HCEC 1CT (cell line): ENCODE results near the gene LHFPL6.
"Not testable (repeated sequence)": the region's sequence is repeated elsewhere in the genome, so short reads cannot be mapped to it uniquely, and the experiment has no call there.

ENCODE experiments used
- DNase-seq: peaks from one replicate; pipeline ENCODE4 v3.0.0-alpha.2; 2017

The LHFPL6 gene

DNA sequence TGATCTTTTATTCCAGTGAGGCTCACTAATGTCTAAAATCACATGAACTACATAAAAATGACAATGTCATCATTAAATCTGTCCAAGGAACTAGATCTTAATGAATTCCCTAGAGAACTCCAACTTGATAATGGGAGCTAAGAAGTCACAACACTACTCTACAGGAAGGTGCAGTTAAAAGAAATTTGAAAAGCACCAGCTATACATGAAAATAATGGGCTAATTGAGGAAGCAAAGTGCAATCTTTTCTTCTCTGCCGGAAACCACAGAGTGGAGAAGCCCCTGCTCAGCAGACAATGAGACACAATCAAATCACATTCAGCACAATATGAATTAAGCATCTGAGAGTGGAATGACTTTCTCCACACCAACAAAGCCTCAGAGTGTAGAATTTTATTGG, 261.7 kb downstream of the LHFPL6 start:
- DNase-seq = no peak

DNA sequence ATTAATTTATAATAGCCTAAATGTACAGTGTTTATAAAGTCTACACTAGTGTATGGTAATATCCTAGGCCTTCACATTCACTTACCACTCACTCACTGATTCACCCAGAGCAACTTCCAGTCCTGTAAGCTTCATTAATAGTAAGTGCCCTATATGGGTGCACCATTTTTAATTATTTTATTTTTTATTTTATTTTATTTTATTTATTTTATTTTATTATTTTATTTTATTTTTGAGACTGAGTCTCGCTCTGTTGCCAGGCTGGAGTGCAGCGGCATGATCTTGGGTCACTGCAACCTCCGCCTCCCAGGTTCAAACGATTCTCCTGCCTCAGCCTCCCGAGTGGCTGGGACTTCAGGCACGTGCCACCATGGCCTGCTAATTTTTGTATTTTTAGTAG, 264.9 kb downstream of the LHFPL6 start:
- not testable (repeated sequence) for DNase-seq

DNA sequence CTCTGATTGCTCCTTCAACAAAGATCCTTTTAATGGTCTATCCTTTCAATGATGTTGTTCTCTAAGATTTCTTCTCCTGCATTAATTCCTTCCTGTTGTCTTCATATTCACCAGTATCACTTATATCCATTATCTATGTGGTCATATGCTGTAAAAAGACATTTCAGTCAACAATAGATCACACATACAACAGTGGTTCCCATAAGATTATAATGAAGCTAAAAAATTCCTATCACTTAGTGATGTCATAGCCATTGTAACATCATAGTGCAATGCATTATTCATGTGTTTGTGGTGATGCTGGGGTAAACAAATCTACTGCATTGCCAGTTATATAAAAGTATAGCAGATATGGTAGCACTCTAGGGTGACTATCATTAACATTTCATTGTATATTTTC, 266.1 kb downstream of the LHFPL6 start:
- no peak for DNase-seq

DNA sequence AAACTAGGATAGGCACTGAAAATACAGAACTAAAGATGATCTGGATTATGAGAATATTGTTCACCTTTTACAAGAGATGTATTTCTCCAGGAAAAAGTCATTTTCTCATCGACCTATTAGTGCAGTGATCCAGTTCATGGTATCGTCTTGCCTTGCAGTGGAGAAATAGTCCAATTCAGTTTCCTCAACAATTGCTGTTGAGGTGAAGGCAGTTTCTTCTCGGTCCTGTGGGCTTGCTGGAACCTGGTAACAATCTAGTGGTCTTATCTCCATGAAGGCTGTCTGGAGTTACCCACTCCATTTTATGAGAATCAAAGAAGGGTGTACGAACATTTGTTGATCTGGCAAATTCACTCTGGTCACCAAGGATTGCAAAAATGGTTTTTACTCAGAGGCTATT, 266.8 kb downstream of the LHFPL6 start:
- no peak for DNase-seq

DNA sequence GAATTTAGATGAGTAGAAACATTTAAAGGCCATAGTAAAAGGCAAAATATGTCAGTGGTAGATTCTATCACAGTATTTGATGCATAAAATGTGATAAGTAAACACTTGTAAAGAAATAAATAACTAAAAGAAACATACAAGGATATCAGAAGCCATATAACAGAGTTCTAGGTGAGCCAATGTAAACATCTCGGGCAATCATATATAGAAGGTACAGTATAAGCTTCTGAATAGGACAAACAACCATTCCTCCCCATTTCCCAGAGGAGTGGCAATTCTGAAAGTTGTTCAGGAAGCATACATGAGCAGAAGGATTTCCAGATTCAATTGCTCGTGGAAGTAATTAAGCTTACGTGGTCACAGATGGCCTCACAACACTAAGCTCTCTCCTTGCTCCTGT, 267.3 kb downstream of the LHFPL6 start:
- DNase-seq = no peak

DNA sequence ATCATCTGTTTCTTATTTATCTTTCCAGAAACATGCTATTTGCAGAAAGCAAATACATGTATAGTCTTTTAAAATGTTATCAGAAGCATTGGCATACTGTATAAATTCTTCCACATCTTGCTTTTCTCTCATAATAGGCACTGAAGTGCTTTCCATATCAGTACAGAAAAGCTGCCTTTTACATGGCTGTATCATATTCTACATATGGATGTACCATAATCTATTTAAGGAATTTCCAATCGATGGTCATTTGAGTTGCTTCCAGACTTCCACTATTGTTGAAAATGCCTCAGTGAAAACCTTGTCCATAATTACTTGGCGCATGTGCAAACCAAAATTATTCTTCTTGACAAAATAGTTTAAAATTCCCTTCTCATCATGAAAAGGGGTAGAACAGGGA, 272.5 kb downstream of the LHFPL6 start:
- DNase-seq = no peak

DNA sequence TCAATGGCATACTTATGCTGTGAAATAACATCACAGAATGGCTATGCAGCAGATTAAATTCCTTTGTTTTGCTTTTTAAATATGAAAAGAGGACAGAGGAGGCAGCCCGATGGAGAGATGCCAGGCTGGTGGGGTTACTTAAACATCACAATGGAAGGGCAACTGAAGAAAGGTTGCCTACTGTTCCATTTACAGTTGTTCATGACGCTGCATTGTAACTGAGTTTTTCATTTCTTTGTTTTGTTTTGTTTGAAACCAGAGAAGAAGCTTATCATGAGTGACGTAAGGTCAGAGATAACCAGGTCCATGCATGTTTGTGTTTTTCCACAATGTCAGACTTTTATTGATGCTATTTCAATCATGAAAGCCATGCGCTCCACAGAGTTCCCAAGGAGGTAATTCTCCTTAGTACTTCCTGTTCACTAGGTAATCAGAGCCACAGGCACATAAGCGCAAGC, 273.8 kb downstream of the LHFPL6 start:
- no peak for DNase-seq

DNA sequence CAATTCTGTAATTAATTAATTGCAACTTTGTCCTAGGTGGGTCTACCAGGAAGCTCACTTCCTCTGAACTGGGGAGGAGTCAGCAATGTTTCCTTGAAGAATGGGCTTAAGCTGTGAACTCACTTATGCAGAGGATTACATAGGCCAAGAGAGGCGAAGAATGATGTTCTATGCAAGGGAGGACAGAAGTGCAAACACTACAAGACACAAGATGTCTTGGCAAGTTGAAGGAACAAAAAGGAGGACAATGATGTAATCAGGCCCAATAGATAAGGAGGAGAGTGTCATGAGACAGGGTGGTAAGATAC, 275.9 kb downstream of the LHFPL6 start:
- no peak for DNase-seq

DNA sequence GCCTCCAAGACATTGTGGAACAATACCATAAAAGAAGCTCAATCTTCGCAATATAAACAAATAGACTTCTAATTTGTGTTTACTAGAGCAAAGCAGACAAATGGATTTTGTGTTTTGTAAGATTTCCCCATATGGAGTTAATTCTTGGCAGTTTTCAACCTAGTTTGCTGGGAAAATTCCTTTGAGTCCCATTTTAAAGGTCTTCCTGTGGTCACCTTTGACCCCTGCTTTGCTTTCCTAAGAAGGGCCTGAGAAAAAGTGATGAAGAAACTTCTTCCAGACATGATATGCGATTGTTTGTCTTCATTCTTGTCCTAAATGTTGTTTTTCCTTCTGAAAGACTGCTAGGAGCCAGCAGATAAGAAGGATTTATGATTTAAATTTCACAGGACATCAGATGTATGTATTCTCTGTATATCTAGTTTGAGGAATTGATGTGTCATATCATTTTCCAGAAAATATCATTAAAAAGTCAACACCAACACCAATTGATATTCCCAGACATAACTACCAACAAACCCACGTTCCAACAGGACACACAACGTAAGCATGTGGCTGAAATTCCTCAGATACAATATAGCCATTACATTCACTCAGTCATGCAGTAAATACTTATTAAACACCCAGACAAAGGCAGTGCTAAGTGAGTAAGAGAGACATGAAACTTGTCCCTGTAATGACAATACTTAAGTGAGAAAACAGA, 276.4 kb downstream of the LHFPL6 start:
- DNase-seq = no peak

DNA sequence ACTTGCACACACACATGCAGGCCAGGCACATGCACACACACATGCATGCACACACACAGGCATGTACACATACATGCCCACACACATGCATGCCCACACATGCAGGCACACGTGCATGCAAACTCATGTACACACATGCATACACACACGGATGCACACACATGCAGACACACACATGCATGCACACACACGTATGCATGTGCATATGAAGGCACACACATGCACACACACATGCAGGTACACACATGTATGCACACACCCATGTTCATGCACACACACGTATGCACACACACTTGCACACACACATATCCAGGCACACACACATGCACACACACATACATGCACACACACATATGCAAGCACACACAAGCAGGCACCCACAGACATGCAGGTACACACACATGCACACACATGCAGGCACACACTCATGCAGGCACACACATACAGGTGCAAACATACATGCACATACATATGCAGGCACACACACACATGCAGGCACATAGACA, 278.1 kb downstream of the LHFPL6 start:
- DNase-seq = no peak

DNA sequence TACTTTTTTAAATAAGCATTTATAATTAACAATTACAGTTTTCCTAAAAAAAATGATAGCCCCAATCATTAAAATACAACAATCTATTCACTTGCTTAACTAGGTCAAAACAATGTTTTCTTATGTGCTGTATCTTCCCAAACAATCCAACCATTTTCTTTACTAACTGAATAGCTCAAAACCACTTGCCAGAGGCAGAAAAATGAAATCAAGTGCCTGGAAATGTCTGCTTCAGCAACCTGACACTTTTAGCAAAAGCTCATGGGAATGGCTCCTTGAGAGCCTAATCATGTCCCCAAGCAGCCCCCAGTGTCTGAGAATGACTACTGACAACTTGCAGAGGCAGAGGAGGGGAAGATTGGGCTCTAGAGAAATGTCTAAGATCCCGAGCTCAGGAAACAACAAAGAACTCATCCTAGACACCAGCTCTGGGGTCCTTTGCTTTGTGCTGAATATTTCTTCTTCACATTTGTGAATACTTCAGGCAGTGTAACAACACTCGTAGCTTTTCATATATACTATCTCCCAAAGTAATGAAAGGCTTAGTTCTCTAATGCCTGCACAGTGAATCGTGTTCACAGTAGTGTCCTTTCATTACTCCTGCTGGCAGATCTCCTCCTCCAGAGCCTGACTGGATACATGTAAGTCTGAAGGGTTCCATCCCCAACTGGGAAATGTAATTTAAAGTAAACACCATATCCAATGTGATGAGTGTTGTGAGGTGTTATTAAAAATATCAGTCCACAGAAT, 280.0 kb downstream of the LHFPL6 start:
- no peak for DNase-seq

DNA sequence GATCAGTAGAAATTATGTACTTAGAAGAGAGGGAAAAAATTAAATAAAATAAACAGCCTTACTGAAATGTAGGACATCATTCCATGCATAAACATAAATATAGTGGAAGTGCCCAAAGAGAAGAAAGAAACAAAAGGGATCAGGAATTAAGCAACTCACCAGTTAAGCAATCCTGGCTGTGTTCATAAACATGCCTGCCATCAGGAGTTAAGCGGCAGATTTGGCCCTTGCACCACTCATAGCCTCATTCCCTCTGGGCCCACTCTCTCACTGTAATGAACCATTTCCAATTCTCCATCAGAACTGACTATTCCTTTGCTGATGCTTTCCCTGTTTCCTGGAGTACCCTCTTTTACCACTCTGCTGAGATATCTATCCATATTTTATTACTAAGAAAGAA, 281.4 kb downstream of the LHFPL6 start:
- peak; percentile 10 for DNase-seq

DNA sequence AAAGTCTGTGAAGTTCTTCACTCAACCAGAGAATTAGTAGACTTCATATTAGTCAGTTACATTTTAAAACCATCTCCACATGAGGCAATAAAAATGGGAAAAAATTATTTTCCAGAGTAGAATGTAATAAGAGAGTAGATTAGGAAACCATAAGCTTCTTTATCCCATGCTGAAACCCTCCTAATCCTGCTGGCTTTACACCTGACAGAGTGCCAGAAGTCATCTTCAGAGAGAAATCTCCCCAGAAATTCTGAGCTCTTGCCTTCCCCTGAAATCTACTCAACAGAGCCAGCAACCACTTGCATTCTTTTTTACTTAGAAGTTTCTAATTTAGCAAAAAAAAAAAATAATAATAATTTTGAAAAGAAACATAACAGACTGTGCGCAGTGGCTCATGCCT, 284.8 kb downstream of the LHFPL6 start:
- DNase-seq = no peak

DNA sequence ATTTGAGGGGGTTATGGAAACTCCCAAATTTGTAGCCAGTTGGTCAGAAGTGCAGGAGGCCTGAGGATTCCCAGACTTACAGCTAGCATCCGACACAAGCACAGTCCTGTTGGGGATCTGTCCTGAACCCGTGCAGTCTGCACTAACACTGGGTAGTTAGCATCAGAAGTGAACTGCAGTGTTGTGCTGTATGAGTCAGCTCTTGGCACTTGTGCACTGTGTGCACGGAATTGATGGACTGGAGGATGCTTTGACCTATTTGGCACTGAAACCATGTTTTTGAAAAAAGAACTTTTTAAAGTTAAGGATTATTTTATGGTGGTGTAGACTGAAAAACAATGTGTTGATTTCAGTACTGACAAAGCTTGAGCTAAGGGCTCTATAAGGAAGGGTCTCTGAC, 285.7 kb downstream of the LHFPL6 start:
- peak; percentile 44 for DNase-seq

DNA sequence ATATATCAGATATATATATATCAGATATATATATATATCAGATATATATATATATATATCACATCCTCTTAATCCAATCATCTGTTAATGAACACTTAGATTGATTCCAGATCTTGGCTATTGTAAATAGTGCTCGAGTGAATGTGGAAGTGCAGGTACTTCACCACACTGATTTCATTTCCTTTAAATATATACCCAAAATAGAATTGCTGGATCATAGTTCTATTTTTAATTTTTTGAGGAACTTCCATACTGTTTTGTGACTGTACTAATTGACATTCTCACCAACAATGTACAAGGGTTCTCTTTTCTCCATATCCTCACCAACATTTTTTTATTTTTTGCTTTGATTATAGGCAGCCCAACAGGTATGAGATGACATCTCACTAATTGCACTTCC, 287.2 kb downstream of the LHFPL6 start:
- no peak for DNase-seq

DNA sequence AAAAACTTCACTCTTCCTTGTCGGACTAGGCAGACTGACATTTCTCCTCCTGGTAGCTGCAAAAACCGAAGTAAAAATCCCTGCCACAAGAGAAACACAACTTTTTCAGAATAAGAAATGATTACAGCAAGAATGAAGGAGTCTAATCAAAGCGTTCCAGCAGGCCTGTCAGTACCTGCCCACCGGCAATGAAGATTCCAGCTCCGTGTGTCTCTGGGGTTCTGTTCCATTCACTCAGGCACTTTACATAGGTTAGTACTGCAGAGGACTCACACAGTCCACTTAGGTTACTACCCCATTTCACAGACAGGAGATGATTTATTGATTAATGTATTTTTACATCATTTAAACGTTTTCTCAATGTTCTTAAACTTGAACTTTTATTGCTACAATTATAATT, 289.3 kb downstream of the LHFPL6 start:
- DNase-seq = no peak

DNA sequence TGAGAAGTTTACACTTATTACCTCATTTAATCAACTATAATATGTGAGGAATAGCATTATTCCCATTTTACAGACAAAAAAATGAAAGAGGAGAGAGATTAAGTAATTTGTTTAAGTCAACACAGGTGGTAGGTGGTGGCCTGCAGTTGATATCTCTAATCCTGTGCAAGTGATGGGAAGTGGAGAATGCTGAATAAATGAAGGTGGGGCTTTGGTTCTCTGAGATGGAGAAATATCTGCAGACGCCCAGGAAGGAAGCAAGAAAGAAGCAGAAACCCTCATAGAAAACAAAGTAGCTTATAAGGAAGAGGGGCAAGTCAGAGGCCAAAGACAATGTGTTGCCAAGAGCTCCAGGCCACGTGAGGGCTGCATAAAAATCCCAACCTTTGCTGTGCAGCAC, 290.4 kb downstream of the LHFPL6 start:
- DNase-seq = no peak

DNA sequence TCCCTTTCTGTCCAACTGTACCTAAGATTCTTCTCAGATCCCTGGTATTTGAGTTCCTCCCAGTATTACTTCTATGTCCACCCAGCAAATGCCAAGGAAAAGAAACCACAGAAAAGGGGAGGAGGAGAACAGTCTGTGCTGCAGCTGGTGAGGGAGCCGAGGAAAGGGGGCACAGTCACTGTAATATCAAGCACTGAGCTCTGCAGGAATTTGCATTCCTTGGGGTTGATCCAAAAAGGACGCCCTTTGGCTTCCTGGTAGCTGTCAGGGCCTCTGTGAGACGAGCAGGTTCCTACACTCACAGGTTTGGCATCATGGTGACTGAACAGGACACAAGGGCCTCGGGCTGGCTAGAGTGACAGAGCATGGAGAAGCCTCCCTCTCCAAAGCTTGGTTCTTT, 291.4 kb downstream of the LHFPL6 start:
- DNase-seq = no peak

DNA sequence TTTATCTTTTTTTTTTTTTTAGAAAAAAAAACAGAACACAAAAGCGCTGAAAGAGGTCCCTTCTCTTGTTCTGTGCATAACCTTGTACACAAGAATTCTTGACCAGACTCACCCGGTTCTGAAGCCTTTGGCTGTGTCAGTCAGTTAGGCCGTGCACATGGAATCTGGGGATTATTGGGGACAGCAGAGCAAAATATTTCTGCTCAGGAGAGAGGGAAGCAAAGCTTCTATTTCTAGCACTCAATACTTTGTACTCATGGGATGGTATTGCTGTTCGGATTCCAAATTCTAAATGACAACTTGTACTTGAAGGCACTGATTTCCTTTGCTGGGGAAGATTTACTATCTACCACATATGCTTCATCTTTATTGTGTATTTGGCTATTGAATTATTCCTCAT, 292.0 kb downstream of the LHFPL6 start:
- DNase-seq = no peak

DNA sequence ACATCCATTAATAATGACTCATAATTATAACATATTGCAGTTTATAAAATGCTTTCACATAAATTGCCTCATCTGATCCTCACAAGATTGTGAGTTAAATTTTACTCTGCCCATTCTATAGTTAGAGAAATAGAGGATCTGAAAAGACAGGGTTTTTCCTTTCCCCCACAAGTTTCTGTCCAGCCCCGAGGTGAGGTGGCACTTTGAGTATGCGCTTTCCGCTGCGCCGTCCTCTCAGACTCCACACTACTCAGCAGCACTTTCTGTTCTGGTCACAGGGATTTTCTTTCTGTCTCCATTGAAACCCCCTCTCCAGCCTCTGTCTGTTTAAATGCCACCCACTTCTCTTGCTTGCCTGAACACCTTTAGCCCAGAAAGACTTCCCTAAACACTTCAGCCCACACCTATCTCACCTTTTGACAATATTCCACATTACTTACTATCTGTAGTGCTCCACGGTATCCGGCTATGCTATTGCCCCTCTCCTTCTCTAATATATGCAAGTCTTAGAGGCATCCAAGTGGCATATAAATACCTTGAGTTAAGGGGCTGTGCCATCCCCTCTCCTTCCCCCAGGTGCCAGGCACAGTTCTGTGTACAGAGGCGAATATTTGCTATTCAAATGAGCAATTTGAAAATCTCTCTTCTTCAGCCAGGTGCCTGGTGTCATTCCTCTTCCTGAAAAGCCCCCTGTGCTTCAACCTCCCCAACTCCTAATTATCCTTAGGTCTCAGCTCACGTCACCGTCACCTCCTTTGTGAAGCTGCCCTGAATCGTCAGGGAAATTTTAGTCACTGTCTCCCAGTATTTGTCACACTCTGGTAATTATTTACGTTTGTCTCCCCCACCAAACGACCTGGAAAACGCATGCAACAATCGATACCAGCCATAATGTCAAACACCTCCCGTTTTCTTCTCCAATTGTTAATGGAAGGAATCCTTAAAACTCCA, 296.1 kb downstream of the LHFPL6 start:
- DNase-seq = no peak

DNA sequence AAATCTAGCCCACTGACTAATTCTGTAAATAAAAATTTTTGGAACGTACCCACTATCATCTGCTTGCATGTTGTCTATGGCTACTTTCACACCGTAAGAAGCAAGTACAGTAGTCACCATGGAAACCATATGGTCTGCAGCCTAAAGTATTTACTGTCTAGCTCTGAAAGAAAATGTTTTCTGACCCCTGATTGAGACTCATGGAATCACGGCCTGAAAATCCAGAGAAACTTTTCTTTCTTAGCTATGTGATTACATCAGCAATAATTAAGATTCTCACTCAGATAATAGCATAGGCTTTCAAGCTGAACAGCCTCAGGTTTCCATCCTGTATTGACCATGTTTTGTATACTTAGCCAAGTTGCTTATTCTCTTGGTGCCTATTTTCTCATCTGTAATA, 300.2 kb downstream of the LHFPL6 start:
- no peak for DNase-seq

DNA sequence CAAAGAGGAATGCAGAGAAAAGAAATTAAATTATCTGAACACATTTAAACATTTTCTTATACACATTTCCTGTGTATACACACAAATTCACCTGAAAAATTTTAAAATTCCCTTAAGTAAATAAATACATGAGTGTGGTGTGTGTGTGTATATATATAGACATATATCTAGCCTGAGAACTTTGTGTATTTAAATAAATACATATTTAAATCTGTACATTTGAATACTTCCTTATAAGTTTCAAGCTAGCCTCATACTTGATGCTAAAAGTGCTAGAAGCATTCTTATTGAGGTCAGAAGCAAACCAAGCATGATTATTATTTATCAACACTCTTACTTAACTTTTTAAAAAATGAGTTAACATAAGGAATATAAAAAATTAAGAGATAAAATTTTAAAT, 304.0 kb downstream of the LHFPL6 start:
- no peak for DNase-seq

DNA sequence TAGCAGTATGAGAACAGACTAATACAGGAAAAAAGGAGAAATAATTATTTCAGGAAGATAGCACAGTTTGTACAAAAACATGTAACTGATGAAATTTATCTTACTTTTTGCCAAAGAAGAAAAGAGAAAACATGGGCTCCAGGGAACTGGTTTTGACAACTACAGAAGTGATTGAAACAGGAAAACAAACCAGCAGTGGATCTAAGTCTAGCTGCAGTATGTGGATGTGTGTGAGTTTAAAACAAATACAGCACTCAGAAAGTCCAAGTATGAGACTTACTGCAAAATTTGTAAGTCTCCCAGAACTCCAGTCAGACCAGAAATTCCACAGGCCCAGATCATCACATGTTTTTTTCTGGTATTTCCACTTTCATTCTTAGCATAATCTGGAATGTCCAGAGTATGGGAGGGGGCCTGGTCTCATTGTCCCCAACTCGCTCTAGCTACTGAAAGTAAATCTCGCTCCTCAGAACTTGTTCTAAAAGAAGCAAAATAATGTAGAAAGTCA, 305.3 kb downstream of the LHFPL6 start:
- DNase-seq = no peak
